ENCODE measurements around the gene NFU1. TPM values are rescaled to one million over a fixed set of nuclear protein-coding genes. Genes with fewer than 3 reads are reported as not detected.

NFU1 gene
- 38.1 and 41.1 TPM in 2 replicates for total RNA-seq

DNA sequence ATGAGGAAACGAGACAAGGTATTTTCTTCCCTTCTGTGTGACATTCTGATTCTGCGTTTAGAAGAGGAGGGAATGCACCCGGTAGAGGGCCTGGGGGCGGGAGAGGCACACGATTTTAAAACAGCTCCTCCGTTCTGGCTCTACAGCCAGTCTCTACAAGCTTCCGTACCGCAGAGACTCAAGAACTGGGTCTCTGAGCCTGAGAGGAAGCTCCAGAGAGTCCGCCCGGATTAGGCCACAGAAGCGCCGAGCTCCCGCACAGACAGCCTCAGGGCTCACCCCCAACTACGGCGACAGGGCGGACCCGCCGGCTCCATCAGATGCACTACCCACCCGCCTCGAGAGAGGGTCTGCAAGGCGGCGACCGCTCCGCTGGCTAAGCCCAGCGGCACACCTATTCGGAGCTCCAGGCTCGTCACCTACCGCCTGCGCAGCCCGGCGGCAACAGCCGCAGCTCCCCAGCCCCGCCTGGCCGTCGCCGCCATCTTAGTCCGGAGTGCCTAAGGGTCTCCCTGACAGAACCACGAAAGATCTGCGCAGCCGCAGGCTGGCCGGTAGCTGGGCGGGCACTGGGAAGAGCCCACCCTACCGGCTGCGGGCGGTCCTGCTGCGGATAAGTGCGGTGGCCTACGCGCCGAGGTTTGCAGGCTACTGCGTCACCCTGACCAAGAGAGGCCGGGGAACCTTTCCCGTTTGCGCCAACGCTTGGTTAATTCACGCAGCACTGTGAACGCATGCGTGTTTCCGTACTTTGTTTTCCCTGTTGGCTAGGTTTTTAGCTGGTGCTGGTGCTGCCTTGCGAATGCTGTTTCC lies at the start of gene NFU1:
Gene NFU1 (minus strand): TSS at position 498 of the 813 bp plus-strand sequence. CDS start 13 bp downstream, at position 485.

DNA sequence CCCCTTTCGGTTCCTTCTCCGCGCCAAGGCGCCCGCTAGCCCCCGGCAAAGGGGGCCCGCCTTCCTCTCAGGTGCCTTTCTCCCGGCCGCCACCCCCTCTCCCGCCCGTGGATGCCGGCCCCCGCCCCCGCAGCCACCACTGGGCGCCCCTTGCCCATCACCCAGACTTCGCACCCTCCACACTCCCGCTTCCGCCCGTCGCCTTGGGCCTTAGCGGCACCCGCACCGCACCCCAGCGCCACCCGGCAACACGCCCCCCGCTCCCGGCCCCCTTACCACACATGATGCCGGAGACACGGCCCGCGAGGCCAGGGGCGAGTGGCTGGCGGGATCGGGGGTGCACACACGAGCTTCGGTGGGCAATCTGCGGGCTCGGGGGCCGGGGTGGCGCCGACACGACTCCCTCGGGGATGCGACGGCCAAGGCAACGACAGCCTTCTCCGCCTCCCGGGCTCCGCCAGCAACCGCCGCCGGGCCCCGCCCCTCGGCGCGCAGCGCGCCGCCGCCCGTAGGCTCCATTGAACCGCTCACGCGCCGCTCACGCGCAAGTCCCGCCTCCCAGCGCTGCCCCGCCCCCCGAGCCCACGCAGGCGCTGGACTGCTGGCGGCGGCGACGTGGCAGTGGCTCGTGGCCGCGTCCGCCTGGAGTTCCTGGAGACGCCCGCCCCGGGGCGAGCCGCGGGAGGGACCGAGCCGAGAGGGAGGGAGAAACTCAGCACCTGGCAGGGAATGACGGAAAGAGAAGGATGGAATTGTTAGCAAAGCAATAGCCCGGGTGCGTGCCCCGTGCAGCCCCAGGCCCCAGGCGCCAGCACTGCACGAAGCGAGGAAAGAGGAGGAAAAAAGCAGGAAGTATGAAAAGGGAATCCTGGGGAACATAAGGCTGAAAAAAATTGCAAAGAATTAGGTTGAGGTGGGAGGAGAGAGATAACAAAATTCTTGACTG lies 50.2 kb downstream of the NFU1 start, which contains the start of gene GFPT1:
Gene GFPT1 (minus strand): TSS at position 439 of the 946 bp plus-strand sequence. CDS start 156 bp downstream, at position 283.

Other genes starting within 250 kb of the NFU1 start
- 27.2 and 32.4 TPM in 2 replicates for gene GFPT1, start 50.2 kb downstream of the NFU1 start, total RNA-seq
- 22.9 and 30.3 TPM in 2 replicates for gene AAK1, start 206.3 kb upstream of the NFU1 start, total RNA-seq

Measured in pericardium fibroblast (primary cell).